Activated T-cell treated with anti-CD3 and anti-CD28 coated beads, Interleukin-2, amount 50 U/mL, for 1 hour (primary cell): Measurements from ENCODE around the gene CLOCK.

Experiments
- DNase-seq: peaks from one replicate; pipeline ENCODE4 v3.0.0-alpha.2; 2020

Gene CLOCK

DNA sequence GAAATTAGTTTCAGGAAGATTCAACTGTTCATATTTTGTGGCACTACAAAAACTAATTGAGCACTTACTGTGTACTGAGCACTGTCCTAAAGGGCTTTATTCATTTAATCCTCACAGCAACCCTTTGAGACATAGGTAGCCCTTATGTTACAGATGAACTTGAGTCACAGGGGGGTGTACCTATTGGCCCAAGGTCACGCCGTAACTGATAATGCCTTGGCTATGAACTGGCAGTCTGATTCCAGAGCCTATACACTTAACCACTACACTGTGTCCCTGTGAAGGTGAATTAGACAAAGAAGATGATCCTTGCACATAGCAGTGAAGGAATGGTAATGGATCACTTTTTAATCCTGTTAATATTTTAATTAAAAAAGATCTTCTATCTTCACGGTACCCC lies 138.9 kb downstream of the CLOCK start:
- DNase-seq, result no peak

DNA sequence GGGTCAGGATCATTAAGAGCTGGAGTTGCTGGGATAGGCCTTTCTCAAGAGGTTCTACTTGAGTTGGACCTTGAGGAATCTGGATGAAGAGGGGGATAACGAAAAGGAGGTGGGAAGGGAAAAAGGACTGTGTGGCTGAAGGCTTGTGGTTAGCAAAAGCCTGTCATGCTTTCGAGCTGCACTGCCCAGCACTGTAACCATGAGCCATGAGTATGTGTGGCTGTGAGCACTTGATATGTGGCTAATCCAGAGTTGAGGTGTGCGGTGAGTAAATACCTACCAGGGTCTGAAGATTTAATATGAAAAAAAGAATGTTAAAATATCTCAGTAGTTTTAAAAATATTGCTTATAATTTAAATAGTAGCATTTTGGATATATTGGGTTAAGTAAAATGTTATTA lies 139.6 kb downstream of the CLOCK start:
- no peak for DNase-seq

DNA sequence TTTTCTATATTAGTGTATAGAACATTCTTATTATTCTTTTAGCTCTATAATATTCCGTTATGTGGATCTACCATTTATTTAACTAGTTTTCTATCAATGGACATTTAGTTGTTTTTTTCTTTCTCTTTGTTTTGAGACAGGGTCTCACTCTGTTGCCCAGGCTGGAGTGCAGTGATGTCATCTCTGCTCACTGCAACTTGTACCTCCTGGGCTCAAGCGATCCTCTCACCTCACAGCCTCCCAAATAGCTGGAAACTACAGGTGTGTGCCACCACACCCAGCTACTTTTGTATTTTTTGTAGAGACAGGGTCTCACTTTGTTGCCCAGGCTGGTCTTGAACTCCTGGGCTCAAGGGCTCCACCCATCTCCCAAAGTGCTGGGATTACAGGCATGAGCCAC lies 140.2 kb downstream of the CLOCK start:
- DNase-seq, result no peak

DNA sequence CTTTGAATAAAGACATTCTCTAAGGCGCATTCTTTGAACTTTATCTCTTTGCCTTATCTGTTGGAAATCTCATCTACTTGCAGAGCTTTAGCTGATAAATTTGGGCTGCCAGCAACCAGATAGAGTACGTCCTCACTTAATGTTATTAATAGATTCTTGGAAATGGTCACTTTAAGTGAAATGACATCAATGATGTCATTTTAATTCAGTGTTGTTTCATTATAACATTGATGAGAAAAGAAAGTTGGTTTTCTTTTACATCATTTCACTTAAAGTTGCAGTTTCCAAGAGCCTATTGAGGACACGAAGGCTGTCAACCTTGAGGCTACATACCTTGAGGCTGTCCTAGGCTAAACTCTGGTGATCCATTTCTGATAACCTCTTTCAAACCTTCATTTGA lies 141.6 kb downstream of the CLOCK start:
- DNase-seq, result no peak

DNA sequence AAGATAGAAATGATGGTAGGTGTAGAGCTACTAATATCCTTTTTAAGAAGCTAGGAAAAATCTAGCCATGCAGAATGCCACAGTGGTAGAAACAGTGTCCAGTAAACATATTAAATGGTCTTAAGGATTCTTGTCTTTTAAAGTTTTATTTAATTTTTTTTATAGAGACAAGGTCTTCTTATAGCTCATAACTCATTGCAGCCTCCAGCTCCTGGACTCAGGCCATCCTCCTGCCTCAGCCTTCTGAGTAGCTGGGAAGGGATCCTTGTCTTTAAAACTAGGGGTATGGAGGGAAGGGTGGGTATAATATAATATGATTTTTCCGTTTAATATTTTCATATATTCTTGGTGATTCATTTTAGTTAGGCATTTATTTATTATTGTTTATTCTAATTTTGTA lies 147.1 kb downstream of the CLOCK start:
- no peak for DNase-seq

DNA sequence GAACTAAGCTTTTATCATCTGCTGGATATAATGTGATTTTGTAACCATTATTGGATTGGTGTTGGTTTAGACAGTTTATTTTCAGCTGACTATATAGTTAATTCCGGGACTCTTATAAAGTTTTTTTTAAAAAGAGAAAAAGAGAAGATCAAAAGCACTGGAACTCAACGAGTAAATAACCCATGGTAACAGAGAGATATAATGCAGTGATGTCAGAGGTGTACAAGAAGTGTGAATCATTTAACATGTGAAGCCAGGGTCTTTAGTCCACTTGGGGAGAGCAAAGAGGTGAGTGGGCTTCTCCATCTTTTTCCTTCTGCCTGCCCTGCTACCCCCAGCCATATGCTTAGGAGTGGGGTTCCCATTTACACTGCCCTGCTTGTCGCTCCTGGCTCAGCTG lies 147.7 kb downstream of the CLOCK start:
- DNase-seq, result no peak

DNA sequence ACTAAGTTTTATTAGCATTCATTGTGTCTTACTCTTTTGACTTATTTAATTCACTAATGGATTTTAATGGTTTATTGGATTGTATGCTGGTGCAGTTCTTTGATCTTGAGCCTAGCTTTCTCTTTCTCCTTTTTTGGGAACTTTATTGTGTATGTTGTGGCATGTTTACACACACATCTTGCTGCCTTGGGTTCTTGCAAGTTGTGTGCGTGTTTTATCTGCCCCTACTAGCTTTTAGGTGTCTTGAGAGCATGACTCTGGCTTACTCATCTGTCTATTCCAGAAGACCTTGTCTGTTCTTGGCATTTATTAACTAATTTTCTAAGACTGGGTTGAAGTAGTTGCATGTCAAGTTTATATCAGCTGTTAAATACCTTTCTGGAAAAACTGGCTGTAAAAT lies 148.2 kb downstream of the CLOCK start:
- DNase-seq, result no peak

DNA sequence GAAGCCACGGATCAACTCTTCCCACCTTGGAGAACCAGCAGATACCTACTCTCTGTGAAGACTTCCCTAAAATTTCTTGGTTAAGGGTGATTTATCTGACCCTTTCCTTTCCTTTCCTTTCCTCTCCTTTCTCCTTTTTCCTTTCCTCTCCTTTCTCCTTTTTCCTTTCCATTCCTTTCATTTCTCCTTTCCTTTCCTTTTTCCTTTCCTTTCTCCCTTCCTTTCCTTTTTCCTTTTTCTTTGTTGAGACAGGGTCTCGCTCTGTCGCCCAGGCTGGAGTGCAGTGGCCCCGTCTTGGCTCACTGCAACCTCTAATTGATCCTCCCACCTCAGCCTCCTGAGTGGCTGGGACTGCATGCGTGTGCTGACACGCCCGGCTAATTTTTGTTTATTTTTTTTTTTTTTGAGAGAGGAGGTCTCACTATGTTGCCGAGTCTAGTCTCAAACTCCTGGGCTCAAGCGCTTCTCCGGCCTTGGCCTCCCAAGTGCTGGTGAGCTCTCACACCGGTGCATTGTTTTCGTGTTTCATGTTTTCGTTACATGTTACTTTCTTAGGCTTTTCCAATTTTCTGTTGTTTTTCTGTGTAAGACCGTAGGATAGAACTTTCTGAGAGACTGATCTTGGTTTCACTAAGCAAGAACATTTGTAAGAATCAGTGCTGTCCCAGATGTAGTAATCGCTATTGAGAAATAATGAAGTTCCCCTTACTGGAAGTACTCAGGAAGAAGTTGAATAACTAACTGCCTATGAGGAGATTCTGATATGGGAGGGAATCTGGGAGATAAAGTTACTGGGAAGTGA lies 149.0 kb downstream of the CLOCK start:
- DNase-seq, result no peak

DNA sequence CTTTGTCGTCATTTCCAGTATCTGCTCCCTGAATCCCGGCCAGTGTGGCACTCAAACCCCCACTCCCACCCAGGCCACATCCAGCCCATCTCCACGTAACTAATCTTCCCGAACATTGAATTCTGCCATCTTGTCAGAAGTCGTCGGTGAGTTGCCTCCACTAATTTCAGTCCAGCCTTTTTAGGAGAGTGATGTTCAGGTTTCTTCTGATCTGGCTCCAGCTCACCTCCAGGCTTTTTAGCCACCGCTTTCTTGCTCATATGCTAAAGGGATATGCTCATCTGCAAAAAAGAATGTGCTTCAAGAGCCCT lies 149.6 kb downstream of the CLOCK start:
- no peak for DNase-seq

DNA sequence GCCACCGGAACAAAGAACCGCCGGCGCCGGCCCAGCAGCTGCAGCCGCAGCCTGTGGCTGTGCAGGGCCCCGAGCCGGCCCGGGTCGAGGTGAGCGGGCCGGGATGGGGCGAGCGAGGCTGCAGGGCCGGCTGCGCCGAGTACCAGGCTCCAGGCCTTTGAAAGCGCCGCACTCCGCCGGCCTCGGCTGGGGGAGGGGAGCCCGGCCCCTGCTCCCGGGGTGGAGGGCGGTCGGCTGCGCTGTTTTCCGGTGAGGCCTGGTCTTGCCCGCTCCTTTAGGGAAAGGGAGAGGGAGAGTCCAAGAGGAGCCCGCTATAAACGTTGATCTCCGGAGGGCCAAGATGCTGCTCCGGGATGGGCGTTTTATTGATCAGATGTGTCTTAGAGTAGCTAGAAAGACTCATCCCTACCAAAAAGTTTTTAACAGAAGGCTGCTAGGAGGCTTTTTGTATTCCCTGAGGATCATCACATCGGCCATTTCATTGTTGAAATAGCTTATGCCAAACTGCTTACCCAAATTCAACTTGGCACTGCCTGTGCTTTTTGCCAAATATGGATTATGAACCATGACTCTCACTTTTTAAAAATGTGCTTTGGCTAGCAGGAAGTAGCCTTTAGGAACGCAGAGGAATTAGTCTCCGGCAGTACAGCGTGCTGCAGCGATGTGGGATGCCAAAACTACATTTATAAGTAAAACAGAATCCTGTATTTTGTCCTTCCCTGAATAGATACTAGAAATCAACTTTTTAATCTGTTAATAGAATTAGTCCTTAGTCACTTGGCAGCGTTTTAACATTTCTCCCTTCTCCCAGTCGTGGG lies 150.2 kb downstream of the CLOCK start:
- peak; percentile 48 for DNase-seq

DNA sequence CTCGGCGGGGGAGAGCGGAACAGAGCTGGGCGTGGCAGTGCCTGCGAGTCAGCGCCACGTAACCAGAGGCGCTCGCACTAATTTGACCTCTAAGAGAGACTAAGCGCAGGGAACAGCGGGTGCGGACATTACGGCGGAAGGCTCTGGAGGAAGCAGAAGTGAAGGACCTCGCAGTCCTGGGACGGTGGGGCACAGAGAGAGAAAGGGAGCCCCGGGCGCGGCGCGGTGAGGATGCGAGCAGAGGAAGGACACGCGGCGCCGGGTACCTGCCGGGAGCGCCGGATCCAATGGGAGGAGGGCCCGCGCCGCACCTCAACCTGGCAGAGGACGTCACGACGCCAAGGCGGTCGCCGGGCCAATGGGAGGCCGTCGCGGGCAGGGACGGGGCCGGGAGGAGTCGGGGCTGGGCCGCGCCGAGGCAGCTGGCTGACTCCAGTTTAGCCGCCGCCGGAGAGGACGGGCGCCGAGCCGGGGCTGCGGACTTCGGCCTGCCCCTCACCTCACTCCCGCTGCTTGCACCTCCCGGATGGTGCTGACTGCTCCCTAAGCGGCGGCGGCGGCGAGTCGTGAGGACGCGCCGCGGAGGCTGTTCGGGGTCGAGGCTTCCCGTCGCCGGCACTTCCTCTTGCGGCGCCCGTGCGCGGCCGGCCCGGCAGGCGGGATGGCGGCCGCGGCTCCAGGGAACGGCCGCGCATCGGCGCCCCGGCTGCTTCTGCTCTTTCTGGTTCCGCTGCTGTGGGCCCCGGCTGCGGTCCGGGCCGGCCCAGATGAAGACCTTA lies 151.0 kb downstream of the CLOCK start, which contains the start of gene TMEM165:
TSS of gene TMEM165 (plus strand) at position 429 of the 779 bp plus-strand sequence. CDS start at position 662, 233 bp downstream.
- DNase-seq, result peak; percentile 89

DNA sequence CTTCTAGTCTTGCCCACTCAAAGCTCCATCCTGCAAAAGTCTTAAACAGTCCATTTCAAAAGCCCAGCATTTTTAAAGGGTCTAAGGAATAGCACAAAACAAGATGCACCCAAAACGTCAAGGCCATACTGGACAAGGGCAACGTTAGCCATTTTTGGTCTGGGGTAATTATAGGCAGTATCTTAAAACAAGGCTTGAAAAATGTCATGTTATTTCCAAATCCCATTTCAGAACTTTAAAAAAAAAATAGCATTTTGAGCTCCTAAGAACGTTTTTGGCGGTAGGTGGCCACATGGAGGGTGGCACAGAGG lies 151.5 kb downstream of the CLOCK start:
- DNase-seq, result no peak

DNA sequence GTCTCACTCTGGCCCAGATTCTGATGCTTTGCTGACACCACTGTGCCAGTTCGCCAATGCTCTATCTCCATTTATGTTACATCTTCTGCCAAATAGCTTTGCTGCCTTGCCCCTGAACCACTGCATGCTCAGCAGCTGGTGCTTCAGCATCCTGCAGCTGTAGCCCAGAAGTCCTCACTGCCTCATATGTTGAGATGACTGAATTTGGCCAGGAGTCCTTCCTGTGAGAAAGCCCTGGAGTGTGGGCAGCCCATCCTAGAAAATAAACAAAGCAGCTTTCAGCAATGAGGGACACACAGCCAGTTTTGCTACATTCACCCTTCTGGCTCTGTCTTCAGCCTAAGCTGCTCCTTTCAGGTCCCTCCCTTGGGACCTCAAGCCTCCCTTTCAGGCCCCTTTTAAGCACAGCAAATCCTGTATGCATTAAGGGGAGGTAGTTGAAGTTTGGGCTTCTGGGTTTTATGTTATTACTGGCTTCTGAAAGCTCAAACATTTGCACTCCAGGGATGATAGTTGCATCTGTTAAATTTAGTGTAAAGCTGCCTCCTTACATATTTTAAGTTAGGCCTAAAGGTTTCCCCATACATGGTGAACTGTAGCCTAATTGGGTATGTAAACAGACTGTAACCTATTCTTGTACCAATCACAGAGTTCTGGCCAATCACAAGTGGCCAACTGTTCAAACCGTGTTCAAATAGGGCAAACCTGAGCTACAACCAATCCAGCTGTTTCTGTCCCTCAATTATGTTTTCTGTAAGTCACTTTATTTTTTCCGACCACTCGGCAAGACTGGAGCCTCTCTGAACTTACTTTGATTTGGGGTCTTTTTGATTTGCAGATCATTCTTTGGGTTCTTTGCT lies 153.0 kb downstream of the CLOCK start:
- DNase-seq, result no peak

DNA sequence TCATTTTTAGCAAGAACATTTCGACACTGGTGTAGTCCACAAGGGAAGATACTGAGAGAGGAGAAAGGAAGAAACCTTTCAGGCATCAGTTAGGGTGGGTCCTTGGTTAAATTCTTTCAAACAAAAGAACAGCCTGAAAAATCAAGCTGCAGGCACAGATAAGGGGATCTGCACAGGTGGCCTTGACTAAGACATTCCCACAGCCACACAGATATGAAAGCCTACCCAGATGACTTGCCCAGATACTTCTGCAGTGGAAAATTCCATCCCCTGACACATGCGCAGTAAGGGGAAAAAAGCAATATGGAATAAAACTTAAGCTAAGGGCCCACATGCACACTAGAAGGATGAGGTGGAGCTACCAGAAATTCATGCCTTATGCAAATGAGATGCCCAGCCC lies 159.9 kb downstream of the CLOCK start:
- DNase-seq, result no peak

DNA sequence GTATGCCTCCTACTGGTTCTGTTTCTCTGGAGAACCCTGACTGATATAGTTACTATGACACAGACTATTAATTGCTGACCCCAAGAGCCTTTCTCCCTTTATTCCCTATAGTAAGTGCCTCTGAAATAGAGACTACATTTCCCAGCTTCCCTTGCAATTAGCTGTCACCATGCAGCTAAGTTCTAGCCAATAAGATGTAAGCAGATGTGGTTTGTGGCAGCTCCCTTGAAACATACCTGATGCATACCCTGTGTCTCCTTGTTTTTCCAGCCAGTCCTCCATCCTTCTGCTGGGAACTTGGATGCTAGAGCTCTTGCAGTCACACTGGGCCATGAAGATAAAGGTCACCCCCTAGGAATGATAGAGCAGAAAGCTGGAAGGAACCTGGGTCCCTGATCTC lies 160.6 kb downstream of the CLOCK start:
- no peak for DNase-seq

DNA sequence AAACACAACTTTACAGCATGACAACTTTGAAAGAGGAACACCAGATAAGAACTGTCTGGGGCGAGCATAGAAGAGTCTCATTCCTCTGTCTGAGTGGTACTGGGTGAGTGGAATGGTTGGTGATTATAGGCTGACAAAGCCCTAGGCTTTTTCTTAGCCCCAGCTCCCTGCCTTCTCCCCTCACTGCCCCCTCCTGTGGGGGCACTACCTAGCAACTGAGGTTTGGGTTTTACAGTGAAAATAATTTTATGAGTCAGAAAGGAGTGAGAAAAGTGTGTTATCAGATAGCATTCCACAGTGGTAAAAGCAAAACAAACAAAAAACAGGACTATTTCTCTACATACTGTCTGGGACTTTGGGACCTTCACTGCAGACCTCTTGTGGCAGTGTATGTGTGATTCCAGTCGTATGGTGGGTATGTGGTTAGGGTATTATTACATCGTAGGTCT lies 161.5 kb downstream of the CLOCK start:
- DNase-seq, result no peak

DNA sequence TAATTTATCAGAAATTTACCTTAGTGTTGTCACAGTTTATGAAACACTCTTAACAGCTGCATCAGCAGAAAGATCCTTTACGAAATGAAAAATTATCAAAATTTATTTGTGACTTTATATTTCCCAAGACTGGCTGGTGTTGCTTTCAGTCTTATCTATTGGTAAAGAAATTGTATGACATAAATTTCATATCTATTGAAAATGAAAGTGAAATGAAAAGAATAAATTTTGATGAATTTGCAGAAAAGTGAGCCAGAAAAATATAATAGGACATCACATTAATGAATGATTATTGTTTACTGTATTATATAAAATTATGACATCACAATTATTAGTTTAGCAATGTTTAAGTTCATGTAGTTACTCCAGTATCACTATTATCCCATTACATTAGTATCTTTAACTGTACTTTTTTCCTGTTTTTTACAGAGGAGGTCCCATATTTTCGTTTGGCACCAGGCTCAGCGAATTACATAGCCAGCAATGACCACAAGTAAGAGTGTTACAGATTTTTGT lies 164.2 kb downstream of the CLOCK start:
- DNase-seq, result no peak

DNA sequence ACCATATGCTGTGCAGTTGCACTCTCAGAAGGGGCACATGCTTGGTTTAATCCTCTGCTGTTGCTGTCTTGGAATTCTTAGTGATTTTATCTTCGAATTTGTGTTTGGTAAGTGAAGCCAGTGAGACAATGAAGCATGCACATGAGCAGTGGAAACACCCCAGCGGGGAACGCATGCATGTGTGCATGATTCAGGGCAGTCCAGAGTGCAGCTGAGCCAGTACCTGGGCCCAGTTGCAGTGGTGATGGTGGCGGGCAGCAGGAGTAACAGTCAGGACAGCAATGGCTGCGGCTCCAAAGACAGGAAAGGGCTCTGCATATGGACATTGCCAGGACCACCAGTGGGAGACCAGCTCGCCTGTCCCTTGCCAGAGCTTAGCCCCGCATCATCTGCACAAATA lies 165.2 kb downstream of the CLOCK start:
- no peak for DNase-seq

DNA sequence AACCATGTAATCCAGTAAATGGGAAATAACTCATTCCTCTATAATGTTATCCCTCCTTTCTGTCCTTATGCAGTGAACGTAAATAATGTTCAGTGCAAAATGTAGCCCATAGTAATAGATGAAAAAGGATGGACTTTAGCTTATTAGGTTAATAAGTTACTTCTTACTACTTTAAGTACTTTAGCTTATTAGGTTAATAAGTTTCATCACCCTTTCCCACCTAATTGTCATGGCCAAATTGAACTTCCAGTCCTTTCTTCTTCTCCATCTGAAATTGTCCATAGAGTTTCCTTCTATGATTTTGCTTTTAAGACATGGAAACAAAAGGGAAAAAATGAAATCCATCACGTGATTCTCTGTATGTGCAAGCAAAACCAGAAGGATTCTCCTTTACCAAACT lies 166.1 kb downstream of the CLOCK start:
- DNase-seq, result no peak

DNA sequence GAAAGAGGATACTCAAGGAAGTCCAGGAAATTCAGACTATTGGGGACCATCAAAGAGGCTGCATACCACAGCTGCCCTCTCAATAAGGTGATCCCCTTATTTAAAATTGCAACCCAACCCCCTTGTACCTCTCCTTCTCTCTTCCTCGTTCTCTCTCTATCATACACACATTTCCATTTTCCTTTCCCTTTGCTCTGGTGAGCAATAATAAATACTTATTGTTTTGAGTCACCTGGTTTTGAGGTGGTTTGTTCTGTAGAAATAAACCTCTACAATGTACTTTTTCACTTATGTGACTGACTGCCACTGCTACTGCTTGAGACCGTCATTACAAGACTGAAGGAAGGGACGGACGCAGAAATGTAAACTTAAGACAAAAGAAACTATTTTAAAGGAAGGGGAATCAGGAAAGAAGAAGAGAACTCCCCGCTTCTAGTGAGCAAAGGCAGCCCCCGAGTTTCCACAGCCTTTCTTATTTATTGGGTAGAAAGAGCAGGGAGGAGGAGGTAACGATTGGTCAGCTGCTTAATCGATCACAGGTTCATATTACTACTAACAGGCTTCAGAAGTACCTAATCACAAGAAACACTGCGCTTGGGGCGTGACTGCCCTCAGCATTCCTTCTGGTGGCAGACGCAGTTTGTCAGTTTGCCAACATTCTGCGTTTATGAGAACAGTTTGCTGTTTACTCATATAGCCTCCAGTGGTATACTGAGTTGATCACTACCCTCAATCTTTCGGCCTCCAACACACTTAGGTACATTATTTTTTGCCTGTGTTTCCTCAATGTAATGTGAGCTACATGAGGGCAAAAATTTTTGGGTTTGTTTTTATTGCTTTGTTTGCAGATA lies 167.9 kb downstream of the CLOCK start:
- DNase-seq, result no peak
